ENCODE measurements around the gene RASGRP2. TPM values are rescaled to one million over a fixed set of nuclear protein-coding genes. Genes with fewer than 3 reads are reported as not detected.
A peak's percentile ranks its signal among the peaks of the same experiment; 100 is the strongest.

Gene RASGRP2
- total RNA-seq, 1 experiment from 2014 or later, result 26.9 TPM

DNA sequence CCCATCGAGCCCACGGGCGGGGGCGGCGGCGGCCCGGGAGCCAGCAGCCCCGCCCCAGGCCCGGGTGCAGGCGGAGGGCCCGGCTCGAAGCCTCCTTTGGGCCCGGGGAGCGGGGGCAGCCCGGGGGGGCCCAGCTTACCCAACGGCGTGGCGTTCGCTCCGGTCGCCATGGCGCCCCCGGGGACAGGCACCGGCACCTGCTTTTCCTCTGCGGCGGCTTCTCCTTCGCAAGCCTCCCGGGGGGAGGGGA lies 34.2 kb upstream of the RASGRP2 start:
- Mint-ChIP-seq H3K4me3 (peak overlapping the region; percentile 77 to 87), H3K36me3 (ENCODE audit: insufficient read depth in 1 of 3, low read depth in 3 of 3) (peaks cover 41 to 48% (median 44%) of the 10 kb centered on the region in 3 experiments), H3K27ac (no peak overlapping the region; a peak in 1 of 7 replicates), H3K9me3 (no peaks in the 10 kb centered on the region; a peak in 1 of 5 replicates), H3K4me1 (peaks cover 23 to 39% of the 10 kb centered on the region in 2 experiments), H3K27me3 (ENCODE audit: low read depth) (no peaks in the 10 kb centered on the region)
- Histone ChIP-seq H3K9me3 (ENCODE audit: control insufficient read depth, low read depth, low read length) (no peaks in the 10 kb centered on the region), H4K91ac (ENCODE audit: insufficient read length, low read depth, low read length) (no peak overlapping the region), H3K56ac (ENCODE audit: insufficient read length, low read depth, low read length) (no peak overlapping the region), H3K79me1 (ENCODE audit: insufficient read depth, low read depth, low read length, poor library complexity, severe bottlenecking) (peaks cover 3% of the 10 kb centered on the region), H3T11ph (ENCODE audit: low read length) (no peak overlapping the region), H2BK120ac (ENCODE audit: low read depth, low read length, poor library complexity, severe bottlenecking) (no peak overlapping the region), H3K18ac (ENCODE audit: insufficient read length, low read depth, low read length) (peak overlapping the region; percentile 92), H2BK12ac (ENCODE audit: insufficient read length, low read depth, low read length) (no peak overlapping the region), H3K23me2 (ENCODE audit: insufficient read length, low read depth, low read length, poor library complexity, severe bottlenecking) (no peaks in the 10 kb centered on the region), H4K20me1 (ENCODE audit: control insufficient read depth, insufficient read depth, insufficient read length) (no peaks in the 10 kb centered on the region), H3K23ac (ENCODE audit: insufficient read length, low read depth, low read length) (no peak overlapping the region), H4K5ac (ENCODE audit: insufficient read length, low read depth, low read length) (no peak overlapping the region), H3K4me2 (ENCODE audit: insufficient read depth, insufficient read length, low read length) (peak overlapping the region; percentile 2), H2AK5ac (ENCODE audit: insufficient read length, low read length) (no peak overlapping the region), H2AFZ (ENCODE audit: low read length) (no peak overlapping the region), H3K4ac (ENCODE audit: low read depth, low read length) (no peak overlapping the region; the same call in 1 of the 2 replicates), H3K9ac (ENCODE audit: extremely low read depth, insufficient read length, low read length) (peak overlapping the region; percentile 87), H3K27ac (ENCODE audit: insufficient read length, low read depth, low read length) (peak overlapping the region; percentile 42), H3K4me1 (ENCODE audit: insufficient read depth, low read length) (no peaks in the 10 kb centered on the region), H3K27me3 (ENCODE audit: insufficient read depth, low read length) (no peaks in the 10 kb centered on the region), H4K8ac (replicated peaks; ENCODE audit: insufficient read length, low read depth, low read length) (no peak overlapping the region), H3K79me2 (ENCODE audit: insufficient read depth, low read length) (peaks cover 26% of the 10 kb centered on the region), H2BK20ac (ENCODE audit: low read depth, low read length, poor library complexity, severe bottlenecking) (no peak overlapping the region), H2BK5ac (ENCODE audit: insufficient read length, low read length) (no peak overlapping the region), H2BK15ac (ENCODE audit: low read depth, low read length) (no peak overlapping the region), H3K14ac (ENCODE audit: insufficient read depth, low read length) (peak overlapping the region; percentile 96)
- no CpG with 5 or more reads among the region's 28 CpGs for WGBS (ENCODE audit: extremely low coverage, insufficient read length, low lambda C conversion rate)
- TF ChIP-seq, protein P1, sequence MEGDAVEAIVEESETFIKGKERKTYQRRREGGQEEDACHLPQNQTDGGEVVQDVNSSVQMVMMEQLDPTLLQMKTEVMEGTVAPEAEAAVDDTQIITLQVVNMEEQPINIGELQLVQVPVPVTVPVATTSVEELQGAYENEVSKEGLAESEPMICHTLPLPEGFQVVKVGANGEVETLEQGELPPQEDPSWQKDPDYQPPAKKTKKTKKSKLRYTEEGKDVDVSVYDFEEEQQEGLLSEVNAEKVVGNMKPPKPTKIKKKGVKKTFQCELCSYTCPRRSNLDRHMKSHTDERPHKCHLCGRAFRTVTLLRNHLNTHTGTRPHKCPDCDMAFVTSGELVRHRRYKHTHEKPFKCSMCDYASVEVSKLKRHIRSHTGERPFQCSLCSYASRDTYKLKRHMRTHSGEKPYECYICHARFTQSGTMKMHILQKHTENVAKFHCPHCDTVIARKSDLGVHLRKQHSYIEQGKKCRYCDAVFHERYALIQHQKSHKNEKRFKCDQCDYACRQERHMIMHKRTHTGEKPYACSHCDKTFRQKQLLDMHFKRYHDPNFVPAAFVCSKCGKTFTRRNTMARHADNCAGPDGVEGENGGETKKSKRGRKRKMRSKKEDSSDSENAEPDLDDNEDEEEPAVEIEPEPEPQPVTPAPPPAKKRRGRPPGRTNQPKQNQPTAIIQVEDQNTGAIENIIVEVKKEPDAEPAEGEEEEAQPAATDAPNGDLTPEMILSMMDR (conservative IDR thresholded peaks at IDR 0.05), result no peak
- DNase-seq, result no peak
